Jurkat, Clone E6-1 (cell line): ENCODE measurements around the gene RAC2.
"Not testable (repeated sequence)": the region's sequence is repeated elsewhere in the genome, so short reads cannot be mapped to it uniquely, and the experiment has no call there.

Source experiments
- DNase-seq: peaks from one replicate; pipeline ENCODE4 v3.0.0-alpha.2; 2011; ENCODE audit warnings: low read depth, low spot score
- H3K4me3 ChIP-seq: 2 replicates; pipeline ENCODE4 v1.5.1; 2011; ENCODE audit warnings: mild to moderate bottlenecking, low read length, control low read depth, moderate library complexity

RAC2 gene

DNA sequence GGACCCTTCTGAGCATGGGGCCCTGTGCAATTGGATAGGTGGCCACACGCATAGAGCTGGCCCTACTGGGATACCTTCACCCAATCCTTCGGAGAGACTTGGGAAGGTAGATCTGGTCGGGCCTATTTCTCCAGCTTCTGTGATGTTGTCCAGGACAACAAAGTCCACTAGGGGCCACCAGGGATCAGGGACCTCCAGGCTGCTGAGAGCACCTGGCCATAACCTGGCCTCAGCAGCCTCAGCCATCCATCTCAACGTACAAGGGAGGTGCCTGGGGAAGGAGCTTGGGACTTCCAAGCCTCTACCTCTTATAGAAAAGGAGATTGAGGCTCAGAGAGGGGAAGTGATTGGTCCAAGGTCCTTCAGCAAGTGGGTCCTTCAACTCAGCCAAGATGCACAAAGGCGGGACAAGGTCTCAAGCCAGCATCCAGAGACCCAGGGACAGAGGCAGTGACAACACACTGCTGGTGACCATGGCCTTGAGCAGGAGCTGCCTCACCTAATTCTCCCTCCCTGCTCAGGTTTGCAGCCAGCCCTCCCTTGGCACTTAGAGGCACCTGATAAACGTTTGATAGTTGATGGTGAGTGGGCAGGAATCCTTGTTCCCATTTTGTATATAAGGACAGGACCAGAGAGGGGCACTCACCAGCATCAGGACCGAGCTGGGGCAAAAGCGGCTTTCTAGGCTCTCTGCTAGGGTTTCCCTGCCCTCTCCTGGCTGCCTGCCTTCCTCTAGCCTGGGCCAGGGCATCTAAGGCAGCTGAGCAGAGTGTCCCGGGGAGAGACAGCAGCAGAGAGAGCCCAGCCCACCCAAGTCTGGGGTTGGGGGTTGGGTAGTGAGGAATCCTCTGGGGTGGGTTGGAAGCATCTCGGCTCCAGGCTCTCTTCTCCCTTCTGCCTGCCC lies 4.5 kb downstream of the RAC2 start:
- H3K4me3 ChIP-seq: no peak overlapping the region
- DNase-seq: no peak

DNA sequence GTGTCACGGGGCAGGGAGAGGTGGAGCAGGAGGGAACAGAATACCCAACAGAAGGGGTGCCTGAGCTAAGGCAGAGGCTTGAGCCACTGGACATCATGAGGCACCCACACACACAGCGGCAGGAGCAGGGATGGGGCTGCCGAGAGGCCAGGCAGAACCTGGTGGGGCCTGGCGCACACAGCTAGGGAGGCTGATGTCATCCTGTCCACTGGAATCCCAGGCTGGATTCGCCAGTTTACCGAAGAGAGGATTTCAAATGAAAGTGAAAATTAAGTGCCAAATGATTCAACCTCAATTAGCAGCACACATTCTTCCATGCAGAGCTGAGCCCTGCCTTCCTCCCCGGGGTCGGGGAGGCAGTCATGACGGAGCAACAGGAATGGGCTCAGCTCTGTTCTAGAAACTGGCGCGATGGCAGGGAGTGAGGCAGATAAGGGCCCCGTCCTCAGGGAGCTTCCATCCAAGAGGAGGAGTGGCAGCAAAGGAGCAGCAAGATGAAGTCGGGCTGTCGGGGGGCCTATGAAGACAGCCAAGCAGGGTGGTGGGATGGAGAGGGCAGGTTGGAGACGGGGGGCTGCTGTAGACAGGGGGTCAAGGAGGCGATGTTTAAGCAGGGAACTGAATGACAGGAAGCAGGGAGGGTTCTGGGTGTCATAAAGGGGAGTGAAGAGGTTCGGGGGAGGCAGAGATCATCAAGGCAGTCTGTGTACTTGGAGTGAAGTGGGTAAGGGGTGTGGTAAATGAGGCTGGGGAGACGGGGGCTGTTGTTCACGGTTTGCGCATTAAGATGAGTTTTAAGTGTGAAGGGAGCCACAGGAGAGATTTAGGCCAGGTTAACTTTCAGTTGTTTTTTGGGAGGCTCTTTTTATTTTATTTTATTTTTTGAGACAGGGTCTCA lies 6.4 kb downstream of the RAC2 start:
- H3K4me3 ChIP-seq: no peak overlapping the region
- DNase-seq: no peak

DNA sequence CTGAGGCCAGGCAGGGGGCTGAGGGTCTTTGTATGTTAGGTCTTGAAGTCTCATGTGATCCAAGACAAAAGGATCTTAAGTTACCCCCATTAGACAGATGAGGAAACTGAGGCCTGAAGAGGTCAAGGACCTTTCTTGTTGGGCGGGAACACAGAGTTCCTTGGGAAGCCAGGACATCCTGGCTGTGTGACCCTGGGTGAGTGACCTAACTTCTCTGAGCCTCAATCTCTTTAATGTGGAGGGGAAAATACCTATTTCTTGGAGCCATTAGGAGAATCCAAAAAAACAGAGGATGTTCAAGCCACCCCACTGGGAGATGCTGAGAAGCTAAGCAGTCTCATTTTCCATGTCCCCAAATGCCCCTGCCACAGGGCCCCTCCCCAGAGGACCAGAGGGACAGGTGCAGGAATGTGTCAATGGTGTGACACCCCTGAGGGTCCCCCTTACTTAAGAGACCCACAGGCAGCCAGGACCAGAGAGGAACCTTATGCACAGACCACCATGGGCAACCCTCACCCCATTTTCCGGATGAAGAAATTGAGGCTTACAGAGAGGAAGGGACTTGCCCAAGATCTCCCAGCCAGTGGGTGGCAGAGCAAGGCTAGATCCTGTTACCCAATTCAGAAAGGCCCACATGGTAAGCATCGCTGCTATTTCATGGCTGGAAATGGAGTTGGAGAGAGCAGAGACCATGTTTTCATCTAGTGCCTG lies 8.0 kb downstream of the RAC2 start:
- no peak overlapping the region for H3K4me3 ChIP-seq
- no peak for DNase-seq

DNA sequence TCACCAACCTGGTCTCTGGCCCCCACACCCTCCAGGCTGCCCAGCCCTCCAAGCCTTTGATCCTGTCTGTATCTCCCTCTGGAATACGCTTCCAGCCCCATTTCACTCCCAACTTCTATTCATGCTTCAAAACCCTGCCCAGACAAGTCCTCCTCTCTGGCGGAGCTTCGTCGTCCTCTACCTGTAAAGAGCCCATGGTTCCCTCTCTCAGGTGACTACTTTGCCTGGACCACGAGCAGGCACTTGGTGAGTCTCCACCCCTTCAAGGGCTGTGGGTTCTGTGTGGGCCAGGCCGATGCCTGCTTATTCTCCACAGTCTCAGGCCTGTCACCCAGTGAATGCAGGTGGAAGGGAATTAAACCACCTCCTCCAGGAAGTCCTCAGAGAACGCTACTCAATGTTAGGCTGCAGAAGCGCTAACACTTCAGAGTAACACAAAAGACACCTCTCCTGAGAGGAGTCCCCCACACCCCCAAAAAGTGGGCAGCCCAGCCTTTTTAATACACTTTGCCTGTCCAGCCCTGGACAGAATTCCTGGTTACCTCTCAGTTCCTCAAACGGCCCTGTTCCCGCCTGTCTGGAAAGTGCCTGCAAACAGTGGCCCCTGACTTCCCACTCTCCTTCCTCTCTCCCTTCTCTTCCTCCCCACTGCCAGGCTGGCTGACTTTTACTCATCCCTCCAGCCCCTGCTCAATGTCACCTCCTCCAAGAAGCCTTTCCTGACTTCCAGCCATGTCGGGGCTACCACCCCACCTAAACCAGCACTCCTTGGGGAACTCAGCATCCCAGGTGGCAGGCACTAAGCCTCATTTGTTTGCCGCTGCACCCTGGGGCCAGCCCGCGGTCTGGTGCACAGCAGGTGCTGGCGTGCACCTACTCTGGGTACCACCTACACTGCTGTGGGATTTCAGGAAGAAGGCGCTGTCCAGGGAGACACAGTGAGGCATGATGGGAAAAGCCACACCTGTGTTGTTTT lies 9.0 kb downstream of the RAC2 start:
- no peak overlapping the region for H3K4me3 ChIP-seq
- DNase-seq: no peak

DNA sequence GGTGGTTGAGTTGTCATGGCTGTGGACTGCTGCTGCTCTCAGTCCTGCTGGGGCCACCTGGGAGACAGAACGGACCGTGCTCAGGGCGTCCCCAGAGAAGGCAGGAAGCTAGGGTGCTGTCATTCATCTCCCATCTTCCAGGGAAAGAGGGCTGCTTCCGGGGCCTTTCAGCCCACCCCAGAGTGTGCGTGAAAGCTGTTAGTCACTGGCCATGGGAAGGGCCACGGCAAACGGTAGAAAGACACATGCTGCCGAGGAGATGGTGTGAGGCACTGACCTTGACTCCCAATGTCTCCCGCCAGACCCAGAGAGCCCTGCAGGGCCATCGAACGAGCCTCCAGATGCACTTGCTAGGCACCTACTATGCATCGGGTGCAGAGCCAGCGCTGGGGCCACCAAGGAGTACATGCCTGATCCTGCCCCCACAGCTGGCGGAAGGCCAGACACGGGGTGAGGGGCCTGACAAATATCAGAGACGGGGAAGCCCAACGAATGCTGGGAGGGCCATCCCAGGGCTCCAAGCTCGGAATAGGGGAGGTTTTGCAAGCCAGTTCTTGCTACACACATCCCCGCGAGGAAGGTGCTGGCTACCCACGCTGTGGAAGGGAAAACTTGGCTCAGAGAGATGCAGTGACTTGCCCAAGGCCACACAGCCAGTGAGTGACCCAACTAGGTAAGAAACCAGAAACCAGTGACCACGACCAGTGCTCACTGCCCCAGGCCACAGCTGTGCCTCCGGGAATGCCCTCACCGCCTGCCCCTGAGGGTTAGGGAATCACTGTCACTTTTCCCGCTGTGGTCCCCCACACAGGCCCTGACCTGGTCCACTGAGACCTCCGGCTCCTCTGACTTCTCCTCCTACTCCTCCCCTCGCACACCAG lies 10.1 kb downstream of the RAC2 start:
- no peak for DNase-seq
- no peak overlapping the region for H3K4me3 ChIP-seq

DNA sequence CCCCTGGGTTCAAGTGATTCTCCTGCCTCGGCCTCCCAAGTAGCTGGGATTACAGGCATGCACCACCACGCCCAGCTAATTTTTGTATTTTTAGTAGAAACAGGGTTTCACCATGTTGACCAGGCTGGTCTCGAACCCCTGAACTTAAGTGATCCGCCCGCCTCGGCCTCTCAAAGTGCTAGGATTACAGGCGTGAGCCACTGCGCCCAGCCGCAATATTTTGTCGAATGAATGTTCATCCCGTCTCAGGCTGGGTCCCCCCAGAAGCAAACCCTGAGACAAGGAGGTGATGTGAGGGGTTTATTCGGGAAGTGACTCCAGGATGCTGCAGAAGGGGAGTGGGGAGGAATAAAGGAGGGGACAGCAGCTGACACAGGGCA lies 10.7 kb downstream of the RAC2 start:
- DNase-seq, H3K4me3 ChIP-seq: not testable (repeated sequence)

DNA sequence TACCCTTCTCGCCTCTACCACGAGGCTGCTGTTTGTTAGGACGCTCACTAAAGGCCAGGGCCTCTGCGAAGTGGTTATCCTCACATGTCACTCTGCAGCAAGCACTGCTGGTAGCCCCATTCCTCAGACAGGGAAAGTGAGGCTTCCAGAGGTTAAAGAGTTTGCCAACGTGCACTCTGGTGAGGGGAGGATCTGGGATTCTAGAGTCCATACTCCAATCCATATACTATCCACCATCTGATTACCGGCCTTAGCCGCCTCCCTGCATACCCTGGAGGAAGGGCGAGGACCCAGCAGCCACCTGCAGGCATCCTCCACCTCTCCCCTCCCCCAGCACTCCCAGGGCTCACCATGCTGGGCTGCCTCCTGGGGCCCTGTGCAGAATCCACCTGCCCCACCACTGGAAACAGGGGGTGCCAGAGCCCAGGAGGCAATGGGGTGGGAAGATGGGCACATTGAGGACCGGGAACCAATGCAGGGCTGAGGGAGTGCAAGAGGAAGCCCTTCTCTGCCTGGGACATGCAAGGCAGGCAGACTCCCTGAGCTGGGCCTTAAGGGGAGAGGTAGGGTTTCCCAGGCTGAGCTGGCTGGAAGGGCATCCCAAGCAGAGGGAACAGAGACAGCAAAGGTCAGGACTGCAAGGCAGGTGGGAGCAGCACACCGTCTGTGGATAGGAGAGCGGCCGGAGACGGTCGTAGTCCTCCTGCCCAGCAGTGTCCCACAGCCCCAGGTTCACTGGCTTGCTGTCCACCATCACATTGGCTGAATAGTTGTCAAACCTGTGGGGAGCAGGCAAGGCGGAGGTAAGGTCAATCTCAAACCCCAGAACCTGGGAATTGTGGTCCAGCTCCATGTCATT lies 11.7 kb downstream of the RAC2 start:
- no peak overlapping the region for H3K4me3 ChIP-seq
- no peak for DNase-seq

DNA sequence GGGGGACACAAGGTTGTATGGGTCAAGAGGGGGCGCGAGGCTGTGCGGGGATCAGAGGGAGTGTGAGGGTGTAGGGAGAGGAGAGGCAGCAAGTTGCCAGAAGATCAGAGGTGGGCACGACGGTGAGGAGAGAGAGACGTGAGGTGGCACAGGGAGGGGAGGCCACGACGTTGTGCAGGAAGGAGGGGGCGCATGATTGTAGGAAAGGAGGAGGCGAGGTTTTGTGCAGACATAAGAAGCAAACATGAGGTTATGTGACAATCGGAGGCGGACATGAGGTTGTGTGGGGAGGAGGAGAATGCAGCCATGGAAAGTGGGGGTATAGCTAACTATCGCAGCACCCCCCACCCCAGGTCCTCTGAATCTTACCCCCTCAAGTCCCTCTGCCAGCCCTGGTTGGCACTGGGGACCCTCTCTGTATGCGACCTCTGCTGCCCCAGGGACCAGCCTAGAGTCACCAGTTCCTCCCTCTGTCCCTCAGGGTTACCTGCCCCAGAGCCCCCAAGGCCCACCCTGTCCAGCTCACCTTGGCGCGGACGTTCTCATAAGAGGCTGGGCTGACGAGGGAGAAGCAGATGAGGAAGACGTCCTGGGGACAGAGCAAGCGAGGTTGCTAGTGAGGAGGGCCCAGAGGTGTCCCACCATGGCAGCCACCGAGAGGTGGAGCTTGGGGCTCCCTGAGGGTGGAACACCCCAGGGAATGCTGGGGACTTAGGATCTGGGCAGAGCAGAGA lies 12.5 kb downstream of the RAC2 start:
- DNase-seq: no peak

DNA sequence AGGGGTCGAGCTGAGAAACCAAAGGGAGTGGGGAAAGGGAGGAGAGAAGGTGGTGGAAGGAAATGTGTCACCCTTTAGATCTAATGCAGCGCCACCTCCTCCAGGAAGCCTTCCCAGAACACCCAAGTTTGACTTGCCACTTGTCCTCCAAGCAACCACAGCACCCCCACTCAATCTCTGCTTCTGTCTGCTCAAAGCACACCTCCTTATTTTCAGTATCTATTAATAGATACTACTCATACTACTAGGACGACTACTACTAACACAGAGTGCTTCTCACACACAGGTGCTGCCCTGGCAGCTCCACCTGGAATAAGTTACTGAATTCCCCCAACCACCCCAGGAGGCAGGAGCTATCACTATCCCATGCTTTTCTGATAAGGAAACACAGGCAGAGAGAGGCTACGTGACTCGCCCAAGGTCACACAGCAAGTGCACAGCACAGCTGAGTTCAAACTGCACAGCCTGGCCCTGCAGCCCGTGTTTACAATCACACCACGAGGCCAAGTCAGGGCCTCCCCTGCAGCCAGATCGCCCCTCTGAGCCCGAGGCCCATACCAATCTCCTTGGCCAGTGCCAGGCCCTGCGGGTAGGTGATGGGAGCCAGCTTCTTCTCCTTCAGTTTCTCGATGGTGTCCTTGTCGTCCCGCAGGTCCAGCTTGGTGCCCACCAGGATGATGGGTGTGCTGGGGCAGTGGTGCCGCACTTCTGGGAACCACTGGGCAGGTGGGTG lies 13.2 kb downstream of the RAC2 start:
- no peak for DNase-seq

More for the DNA sequence above, 12.5 kb downstream of the RAC2 start:
- H3K4me3 ChIP-seq: no peak overlapping the region

DNA sequence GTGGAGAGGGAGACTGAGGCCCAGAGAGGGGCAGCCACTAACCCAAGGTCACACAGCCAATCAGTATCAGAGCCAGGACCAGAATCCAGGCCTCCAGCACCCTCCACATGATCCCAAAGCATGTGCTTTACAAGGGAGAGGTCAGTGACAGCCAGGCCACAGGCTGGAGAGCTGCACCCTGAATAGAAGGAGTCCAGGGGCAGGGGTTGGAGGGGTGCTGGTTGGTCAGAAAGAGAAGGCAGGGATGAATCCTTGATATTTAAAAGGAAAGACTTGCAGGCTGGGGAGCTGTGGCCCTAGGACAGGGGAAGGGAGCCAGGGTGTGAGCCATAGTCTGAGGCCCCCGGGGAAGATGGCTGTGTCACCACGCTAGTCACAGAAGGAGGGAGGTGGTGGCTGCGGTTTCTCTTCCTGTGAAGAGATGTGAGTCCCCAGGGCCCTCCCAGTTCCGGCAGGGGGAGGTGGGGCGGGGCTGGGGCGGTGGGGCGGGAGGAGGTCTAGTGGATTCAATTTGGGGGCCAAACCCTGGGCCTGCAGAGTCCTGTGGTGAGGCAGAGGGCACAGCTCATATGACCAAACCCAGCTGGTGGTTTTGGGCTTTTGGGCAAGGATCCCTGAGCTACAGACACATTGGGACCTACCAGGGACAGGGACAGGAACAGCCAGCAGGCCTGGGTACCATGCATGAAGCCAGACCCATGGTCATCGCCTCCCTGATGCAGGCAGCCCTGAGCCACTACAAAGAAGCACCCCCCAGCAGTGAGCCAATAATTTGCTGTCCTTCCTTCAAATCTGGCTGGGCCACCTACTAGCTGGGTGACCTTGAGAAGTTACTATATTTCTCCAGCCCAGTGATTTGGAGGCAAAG lies 14.0 kb downstream of the RAC2 start:
- DNase-seq: peak; percentile 91
- peak overlapping the region; percentile 39 for H3K4me3 ChIP-seq

More for the DNA sequence above, 13.2 kb downstream of the RAC2 start:
- H3K4me3 ChIP-seq: no peak overlapping the region

DNA sequence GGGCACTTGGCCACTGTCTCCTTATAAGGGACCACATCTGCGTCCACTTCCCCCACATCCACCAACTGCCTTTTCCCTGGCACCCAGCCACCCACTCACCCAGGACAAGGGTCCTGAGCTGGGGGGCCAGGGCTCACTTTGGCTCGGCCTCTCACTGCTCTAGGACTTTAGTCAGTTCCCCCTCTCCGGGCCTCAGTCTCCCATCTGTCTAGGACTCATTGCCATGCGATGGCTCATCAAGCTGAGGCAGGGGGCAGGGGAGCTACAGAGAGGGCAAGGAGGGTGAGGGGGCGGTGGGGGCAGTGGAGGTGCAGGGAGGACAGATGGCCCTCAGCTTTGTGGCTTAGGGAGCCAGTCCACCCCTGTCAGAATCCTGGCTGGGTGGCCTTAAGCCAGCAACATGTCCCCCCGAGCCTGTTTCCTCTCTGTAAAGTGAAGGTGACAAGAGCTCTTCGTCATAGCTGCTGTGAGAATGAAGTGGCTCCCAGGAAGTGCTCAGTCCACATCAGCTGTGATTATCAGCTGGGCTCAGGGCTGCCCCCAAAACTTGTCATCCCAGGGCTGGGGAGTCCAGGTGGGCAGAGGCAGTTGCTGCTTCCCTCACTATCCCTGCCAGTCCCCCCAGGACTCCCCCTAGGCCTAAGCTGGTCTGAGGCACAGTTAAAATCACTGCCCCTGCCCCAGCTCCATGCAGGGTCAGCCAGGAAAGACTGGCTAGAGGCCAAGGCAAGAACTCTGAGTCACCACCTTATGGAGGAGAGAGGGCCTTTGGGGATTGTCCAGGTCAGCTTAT lies 14.9 kb downstream of the RAC2 start:
- DNase-seq: no peak
- H3K4me3 ChIP-seq: peak overlapping the region; percentile 39

DNA sequence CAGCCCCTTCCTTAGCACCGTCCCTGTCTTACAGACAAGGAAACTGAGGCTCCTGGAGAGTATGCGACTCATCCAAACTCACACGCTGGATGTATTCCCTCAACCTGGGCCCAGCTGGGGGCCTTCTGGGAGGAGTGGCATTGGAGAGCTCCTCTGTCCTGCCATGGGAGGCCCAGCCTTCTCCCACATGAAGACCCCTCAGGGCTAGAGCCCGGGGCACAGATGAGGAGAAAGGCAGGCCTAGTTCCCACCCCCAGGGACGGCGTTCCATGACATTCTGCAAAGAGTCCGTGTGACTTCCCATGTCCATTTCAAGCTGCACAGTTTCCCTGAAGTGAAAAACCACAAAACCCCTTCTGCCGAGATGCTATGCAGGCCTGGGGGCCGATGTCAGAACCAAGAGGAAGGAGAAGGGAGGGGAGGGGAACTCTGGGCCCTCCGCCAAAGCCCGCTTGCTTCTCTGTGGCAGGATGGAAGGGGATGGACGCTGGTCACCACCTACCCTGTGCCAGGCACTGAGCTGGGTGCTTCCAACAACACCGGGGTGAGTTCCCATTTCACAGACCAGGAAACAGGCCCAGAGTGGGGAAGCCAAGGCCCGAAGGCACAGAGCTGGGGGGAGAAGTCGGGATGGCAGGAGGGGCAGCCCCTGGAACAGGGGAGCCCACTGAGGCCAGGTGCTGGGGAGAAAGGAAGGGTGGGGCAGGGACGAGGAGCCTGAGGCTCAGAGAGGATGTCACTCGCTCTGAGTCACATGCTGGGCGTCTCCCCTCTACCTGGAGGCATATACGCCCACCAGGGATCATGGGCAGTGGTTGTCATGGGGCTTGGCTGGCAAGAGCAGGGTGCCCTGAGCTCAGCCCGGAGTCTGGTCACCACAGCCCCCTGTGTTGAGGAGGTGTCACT lies 15.7 kb downstream of the RAC2 start:
- DNase-seq: no peak
- H3K4me3 ChIP-seq: no peak overlapping the region

DNA sequence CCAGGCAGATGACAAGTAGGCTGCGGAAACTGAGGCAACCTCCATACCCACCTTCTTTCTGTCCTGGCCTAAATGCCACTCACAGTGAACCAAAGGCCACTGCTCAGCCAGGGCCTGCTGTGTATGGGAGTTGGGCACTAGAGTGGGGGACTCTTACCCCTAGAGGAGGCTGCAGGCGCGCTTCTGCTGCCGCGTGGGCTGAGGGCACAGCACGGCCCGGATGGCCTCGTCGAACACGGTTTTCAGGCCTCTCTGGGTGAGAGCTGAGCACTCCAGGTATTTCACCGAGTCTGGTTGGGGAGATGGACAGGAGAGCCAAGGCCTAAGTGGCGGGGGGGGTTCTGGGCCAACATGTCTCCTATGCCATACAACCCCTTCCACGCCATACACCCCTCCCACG lies 17.6 kb downstream of the RAC2 start:
- no peak overlapping the region for H3K4me3 ChIP-seq
- no peak for DNase-seq
